HEK293T (cell line): ENCODE data around the gene DHTKD1.

ENCODE experiments used
- CTCF ChIA-PET: fragments of 350-600 bp; formaldehyde crosslinking; extraction: SDS; loops from one replicate; lab custom pipeline; 2021; ENCODE audit warnings: antibody characterized with exemption, inconsistent platforms; lab: Yijun Ruan, JAX
- POLR2A ChIA-PET: fragments of 350-600 bp; formaldehyde crosslinking; extraction: SDS; loops from one replicate; lab custom pipeline; 2020; ENCODE audit warnings: antibody characterized with exemption, inconsistent platforms; lab: Yijun Ruan, JAX
- DNase-seq: peaks from one replicate; pipeline ENCODE4 v3.0.0; 2012; ENCODE audit warnings: mixed read lengths; ENCODE audit errors: extremely low spot score
- ARNT ChIP-seq: fragments of 450-650 bp; IDR thresholded peaks from 2 replicates; pipeline ENCODE4 v1.6.1; 2017; ENCODE audit warnings: mild to moderate bottlenecking
- BHLHE40 ChIP-seq: fragments of 450-650 bp; IDR thresholded peaks from 2 replicates; pipeline ENCODE4 v1.6.1; 2016; ENCODE audit warnings: mild to moderate bottlenecking, moderate library complexity, borderline replicate concordance
- CTBP1 ChIP-seq: fragments of 450-650 bp; IDR thresholded peaks from 2 replicates; pipeline ENCODE4 v1.6.1; 2016; ENCODE audit warnings: borderline replicate concordance
- ELF4 ChIP-seq: fragments of 450-650 bp; IDR thresholded peaks from 2 replicates; pipeline ENCODE4 v1.6.1; 2017; ENCODE audit warnings: antibody characterized with exemption
- FOXA1 ChIP-seq: fragments of 450-650 bp; IDR thresholded peaks from 2 replicates; pipeline ENCODE4 v1.6.1; 2016; ENCODE audit warnings: mild to moderate bottlenecking
- FOXK2 ChIP-seq: fragments of 450-650 bp; IDR thresholded peaks from 2 replicates; pipeline ENCODE4 v1.6.1; 2016; ENCODE audit warnings: mild to moderate bottlenecking
- FOXM1 ChIP-seq: fragments of 450-650 bp; IDR thresholded peaks from 2 replicates; pipeline ENCODE4 v1.6.1; 2017; ENCODE audit warnings: mild to moderate bottlenecking, borderline replicate concordance
- HDGF ChIP-seq: fragments of 450-650 bp; IDR thresholded peaks from 2 replicates; pipeline ENCODE4 v1.6.1; 2017; ENCODE audit warnings: antibody characterized with exemption, borderline replicate concordance
- L3MBTL2 ChIP-seq: fragments of 450-650 bp; conservative IDR thresholded peaks from 2 replicates; pipeline ENCODE4 v1.6.1; 2016; ENCODE audit warnings: mild to moderate bottlenecking
- LEF1 ChIP-seq: fragments of 450-650 bp; IDR thresholded peaks from 2 replicates; pipeline ENCODE4 v1.6.1; 2017; ENCODE audit warnings: mild to moderate bottlenecking, borderline replicate concordance
- NFRKB ChIP-seq: fragments of 450-650 bp; IDR thresholded peaks from 2 replicates; pipeline ENCODE4 v1.6.1; 2016; ENCODE audit warnings: mild to moderate bottlenecking, moderate library complexity
- SP1 ChIP-seq: fragments of 450-650 bp; IDR thresholded peaks from 2 replicates; pipeline ENCODE4 v1.6.1; 2017
- SUZ12 ChIP-seq: fragments of 450-650 bp; IDR thresholded peaks from 2 replicates; pipeline ENCODE4 v1.6.1; 2016; ENCODE audit warnings: mild to moderate bottlenecking
- TARDBP ChIP-seq: fragments of 450-650 bp; IDR thresholded peaks from 2 replicates; pipeline ENCODE4 v1.6.1; 2016
- ZNF384 ChIP-seq: fragments of 450-650 bp; IDR thresholded peaks from 2 replicates; pipeline ENCODE4 v1.6.1; 2016
- TF ChIP-seq, protein P1 (sequence below): fragments of 450-650 bp; IDR thresholded peaks from 2 replicates; pipeline ENCODE4 v1.6.1; 2016

DHTKD1 gene

DNA sequence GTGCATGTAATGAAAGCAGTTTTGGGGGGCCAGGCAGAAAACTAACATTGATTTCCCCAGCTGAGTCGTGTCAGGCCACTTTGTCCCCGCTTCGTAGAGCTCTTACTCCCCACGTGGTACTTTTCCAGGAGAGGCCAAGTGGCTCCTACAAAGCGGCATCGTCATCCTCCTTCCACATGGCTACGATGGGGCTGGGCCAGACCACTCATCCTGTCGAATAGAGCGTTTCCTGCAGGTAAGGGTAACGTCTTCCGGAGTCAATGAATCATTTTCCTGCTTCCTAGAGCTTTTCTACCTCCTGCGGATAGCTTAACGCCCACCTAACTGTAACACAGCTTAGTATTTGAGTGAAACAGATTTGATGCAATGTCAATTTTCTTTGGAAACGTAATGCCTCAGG is 39.0 kb downstream of the DHTKD1 start:
- CTCF ChIA-PET, result interaction anchor here (1.3 kb wide), 1 partner anchor 121 kb away, joined by 3 read pairs; no protein-coding TSS in a partner anchor
- POLR2A ChIA-PET, result no interaction called here

DNA sequence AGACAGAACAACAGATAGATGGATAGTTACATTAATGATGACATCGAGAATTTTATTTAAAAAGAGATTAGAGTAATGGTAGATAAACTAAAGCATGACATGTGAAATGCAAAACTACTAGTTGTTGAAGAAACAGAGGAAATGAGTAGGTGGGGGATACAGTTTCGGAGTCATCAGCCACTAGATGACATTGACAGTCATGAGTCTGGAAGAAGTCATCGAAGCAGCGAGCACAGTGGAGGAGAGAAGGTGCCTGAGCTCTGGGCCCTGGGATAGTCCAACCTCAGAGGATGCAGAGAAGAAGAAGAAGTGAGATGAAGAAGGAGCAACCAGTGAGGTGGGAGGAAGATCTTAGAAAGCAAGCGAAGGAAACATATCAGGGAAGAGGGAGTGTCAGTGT is 40.5 kb downstream of the DHTKD1 start:
- ChIA-PET CTCF (no interaction called here), POLR2A (no interaction called here)
- TF ChIP-seq, protein P1, sequence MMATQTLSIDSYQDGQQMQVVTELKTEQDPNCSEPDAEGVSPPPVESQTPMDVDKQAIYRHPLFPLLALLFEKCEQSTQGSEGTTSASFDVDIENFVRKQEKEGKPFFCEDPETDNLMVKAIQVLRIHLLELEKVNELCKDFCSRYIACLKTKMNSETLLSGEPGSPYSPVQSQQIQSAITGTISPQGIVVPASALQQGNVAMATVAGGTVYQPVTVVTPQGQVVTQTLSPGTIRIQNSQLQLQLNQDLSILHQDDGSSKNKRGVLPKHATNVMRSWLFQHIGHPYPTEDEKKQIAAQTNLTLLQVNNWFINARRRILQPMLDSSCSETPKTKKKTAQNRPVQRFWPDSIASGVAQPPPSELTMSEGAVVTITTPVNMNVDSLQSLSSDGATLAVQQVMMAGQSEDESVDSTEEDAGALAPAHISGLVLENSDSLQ, result no peak
- TF ChIP-seq NFRKB (no peak), LEF1 (no peak), CTBP1 (no peak), HDGF (no peak), SP1 (no peak), FOXA1 (no peak), SUZ12 (no peak), L3MBTL2 (no peak), ARNT (no peak), BHLHE40 (no peak)
- DNase-seq, result no peak

More for the DNA sequence above, 39.0 kb downstream of the DHTKD1 start:
- DNase-seq, result no peak
- no peak for TF ChIP-seq SP1
- no peak for TF ChIP-seq ZNF384
- no peak for TF ChIP-seq SUZ12
- no peak for TF ChIP-seq FOXM1
- TF ChIP-seq FOXK2, result no peak
- TF ChIP-seq FOXA1, result no peak
- no peak for TF ChIP-seq L3MBTL2
- TF ChIP-seq TARDBP, result no peak
- TF ChIP-seq ELF4, result no peak
- TF ChIP-seq HDGF, result no peak
- TF ChIP-seq CTBP1, result no peak
- no peak for TF ChIP-seq NFRKB
- no peak for TF ChIP-seq ARNT
- TF ChIP-seq LEF1, result no peak
- TF ChIP-seq, protein P1, result no peak
- no peak for TF ChIP-seq BHLHE40

DNA sequence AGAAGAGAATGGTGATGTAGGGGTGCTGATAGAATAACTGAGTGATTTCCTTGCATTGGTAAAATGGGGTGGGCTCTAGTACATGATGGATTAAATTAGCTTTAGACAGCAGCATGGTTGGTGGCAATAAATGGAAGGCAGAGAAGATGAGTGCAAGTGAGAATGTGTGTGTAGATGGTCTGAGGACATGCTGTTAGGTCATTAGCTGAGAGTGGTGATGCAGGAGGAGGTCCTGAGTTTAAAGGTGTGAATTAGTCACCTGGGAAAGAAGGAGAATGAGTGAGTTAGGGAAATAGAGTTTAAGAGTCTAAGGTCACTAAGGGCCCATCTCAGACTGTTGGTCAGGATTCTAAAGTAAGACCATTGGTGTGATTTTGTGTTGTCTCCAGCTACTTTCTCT is 42.8 kb downstream of the DHTKD1 start:
- ChIA-PET POLR2A (no interaction called here), CTCF (no interaction called here)
- no peak for DNase-seq
- TF ChIP-seq FOXM1, result no peak
- TF ChIP-seq SP1, result no peak
- TF ChIP-seq TARDBP, result no peak
- no peak for TF ChIP-seq LEF1
- no peak for TF ChIP-seq CTBP1
- TF ChIP-seq, protein P1, result no peak
- no peak for TF ChIP-seq ELF4

DNA sequence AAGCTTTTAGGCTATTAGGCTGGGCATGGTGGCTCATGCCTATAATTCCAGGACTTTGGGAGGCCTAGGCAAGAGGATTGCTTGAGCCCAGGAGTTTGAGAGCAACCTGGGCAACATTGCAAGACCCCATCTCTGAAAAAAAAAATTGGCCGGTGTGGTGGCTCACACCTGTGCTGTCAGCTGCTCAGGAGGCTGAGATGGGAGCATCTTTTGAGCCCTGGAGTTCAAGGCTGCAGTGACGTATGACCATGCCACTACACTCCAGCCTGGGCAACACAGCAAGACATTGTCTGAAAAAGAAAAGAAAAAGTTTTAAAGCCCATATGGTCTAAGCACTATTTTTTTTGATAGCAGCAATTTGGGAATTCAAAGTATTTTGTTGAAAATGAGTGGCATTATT is 44.9 kb downstream of the DHTKD1 start:
- POLR2A ChIA-PET, result no interaction called here
- no peak for DNase-seq
- CTCF ChIA-PET, result no interaction called here
- no peak for TF ChIP-seq FOXM1
- TF ChIP-seq ZNF384, result no peak
- no peak for TF ChIP-seq FOXK2
- TF ChIP-seq HDGF, result no peak
- no peak for TF ChIP-seq NFRKB
- TF ChIP-seq CTBP1, result no peak
- no peak for TF ChIP-seq SP1
- no peak for TF ChIP-seq SUZ12
- no peak for TF ChIP-seq LEF1
- no peak for TF ChIP-seq ELF4
- TF ChIP-seq TARDBP, result no peak
- no peak for TF ChIP-seq BHLHE40
- TF ChIP-seq, protein P1, result no peak
- no peak for TF ChIP-seq L3MBTL2
- TF ChIP-seq ARNT, result no peak
- TF ChIP-seq FOXA1, result no peak

DNA sequence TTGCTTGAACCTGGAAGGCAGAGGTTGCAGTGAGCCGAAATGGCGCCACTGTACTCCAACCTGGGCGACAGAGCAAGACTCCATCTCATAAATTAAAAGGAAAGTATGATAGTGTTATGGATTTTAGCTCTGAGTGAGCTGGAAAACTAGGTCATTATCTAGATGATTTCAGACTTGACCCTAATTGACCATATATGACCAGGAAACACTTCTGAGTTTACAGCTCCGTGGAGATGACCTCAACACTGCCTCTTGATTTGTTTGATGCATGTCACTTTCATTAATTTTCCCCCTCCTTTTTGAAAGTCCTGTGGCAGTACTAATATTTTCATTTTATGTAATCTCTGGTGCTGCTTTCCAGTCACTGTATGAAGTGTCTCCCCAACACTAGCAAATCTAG is 52.9 kb downstream of the DHTKD1 start:
- ChIA-PET CTCF (no interaction called here), POLR2A (no interaction called here)
- DNase-seq, result no peak
- TF ChIP-seq BHLHE40, result no peak

DNA sequence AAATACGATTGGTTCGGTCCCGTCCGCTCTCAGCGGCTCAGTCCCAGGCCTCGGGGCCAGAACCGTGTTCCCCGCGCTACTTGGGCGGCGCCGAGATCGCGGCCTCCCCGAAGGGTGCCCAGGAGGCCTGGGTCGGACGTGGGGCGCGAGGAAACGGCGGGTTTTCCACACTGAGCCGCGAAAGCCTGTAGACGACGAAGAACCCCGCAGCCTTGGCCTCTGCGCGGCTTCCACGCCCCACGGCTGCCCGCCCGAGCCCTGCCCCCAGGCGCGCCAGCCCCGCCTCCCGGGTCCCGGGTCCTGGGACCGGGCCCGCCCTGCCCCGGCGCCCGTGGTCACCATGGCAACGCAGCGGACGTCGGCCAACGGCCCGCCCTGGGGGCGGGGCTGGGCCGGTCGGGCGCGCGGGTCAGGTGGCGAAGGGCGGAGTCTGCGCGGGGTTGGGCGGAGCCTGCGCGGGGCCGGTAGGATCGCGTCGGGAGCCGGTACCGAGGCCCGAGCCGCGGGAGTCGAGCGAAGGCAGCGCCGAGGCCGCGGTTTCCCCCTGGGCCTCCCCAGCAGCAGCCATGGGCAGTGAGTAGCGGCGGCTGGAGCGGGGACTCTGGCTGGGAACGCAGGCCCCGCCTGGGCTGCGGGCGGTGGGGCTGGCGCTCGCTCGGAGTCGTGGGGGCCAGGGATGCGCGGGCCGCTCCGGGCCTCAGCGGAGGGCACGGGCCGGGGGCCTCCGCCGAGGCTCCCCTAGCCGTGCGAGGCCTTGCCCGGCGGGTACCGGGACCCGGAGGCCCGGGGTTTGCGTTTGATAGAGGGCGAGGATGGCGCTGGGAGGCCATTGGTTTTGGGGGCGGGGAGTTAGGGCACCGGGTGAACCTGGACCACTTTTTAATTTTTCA is 60.7 kb downstream of the DHTKD1 start, which contains the start of gene SEC61A2:
TSS of gene SEC61A2 (plus strand) at position 456 of the 890 bp plus-strand sequence. CDS start at position 567, 111 bp downstream.
- ChIA-PET POLR2A (interaction anchor here (0.8 to 1.2 kb wide), 2 partner anchors 60 to 66 kb away, joined by 3 to 6 read pairs; partner anchors contain the start of genes CDC123 and NUDT5), CTCF (interaction anchor here (0.7 kb wide), 1 partner anchor 13 kb away, joined by 3 read pairs; no protein-coding TSS in a partner anchor)
- TF ChIP-seq LEF1 (0 out of 2 replicates have a peak, but pooled peaks have one; percentile 7), ARNT (no peak), FOXM1 (0 out of 2 replicates have a peak, but pooled peaks have one; percentile 9), L3MBTL2 (0 out of 2 replicates have a peak, but pooled peaks have one; percentile 17)
- DNase-seq, result peak; percentile 100
